Osteoblast (primary cell): Measurements from ENCODE around the gene TXLNB. TPM values are rescaled to one million over a fixed set of nuclear protein-coding genes. Genes with fewer than 3 reads are reported as not detected.

Experiments
- DNase-seq: peaks from one replicate; pipeline ENCODE4 v3.0.0; 2011; ENCODE audit warnings: low spot score, mixed read lengths; ENCODE audit not compliant: insufficient read length; ENCODE audit errors: missing footprints
- H2AFZ ChIP-seq: 2 replicates; pipeline ENCODE4 v1.6.0; 2011; ENCODE audit warnings: mild to moderate bottlenecking, low read length
- H3K27ac ChIP-seq: 2 replicates; pipeline ENCODE4 v1.5.1; 2011; ENCODE audit warnings: mild to moderate bottlenecking, low read depth, low read length, moderate library complexity
- H3K27me3 ChIP-seq: 2 replicates; pipeline ENCODE4 v1.6.0; 2012; ENCODE audit warnings: mild to moderate bottlenecking, control low read depth, inconsistent platforms, low read length, moderate library complexity; ENCODE audit not compliant: insufficient read depth
- H3K36me3 ChIP-seq: 2 replicates; pipeline ENCODE4 v1.5.1; 2011; ENCODE audit warnings: mild to moderate bottlenecking, low read length, control low read depth, moderate library complexity; ENCODE audit not compliant: insufficient read depth
- H3K4me1 ChIP-seq: 2 replicates; pipeline ENCODE4 v1.5.1; 2011; ENCODE audit warnings: mild to moderate bottlenecking, low read length, control low read depth, moderate library complexity; ENCODE audit not compliant: insufficient read depth
- H3K4me2 ChIP-seq: 2 replicates; pipeline ENCODE4 v1.6.0; 2011; ENCODE audit warnings: mild to moderate bottlenecking, low read length; ENCODE audit not compliant: insufficient read depth
- H3K4me3 ChIP-seq: fragments of 200-600 bp; sonication (generic); 3 replicates; pipeline ENCODE4 v1.5.1; 2012; ENCODE audit warnings: mild to moderate bottlenecking, low read length, inconsistent platforms; ENCODE audit not compliant: insufficient read depth
- H3K79me2 ChIP-seq: 2 replicates; pipeline ENCODE4 v1.6.0; 2012; ENCODE audit warnings: mild to moderate bottlenecking, low read length, control low read depth, inconsistent platforms; ENCODE audit not compliant: insufficient read depth
- H3K9me3 ChIP-seq: 2 replicates; pipeline ENCODE4 v1.5.1; 2011; ENCODE audit warnings: low read depth, low read length, control low read depth
- H4K20me1 ChIP-seq: 2 replicates; pipeline ENCODE4 v1.6.0; 2012; ENCODE audit warnings: mild to moderate bottlenecking, low read length, control low read depth; ENCODE audit not compliant: insufficient read depth
- total RNA-seq: library from RNA; depleted of rRNA; stranded (reverse); fragments of >200 nt; gene quantifications from 2 replicates; pipeline ENCODE4 v1.2.3, GENCODE V29; 2012
- TF ChIP-seq, protein P1 (sequence below): IDR thresholded peaks from 2 replicates; pipeline ENCODE4 v1.5.1; 2011; ENCODE audit warnings: mild to moderate bottlenecking, low read depth, low read length, moderate library complexity; ENCODE audit errors: extremely low read depth

TXLNB gene
- total RNA-seq, 1 donor, result 1.8 TPM

DNA sequence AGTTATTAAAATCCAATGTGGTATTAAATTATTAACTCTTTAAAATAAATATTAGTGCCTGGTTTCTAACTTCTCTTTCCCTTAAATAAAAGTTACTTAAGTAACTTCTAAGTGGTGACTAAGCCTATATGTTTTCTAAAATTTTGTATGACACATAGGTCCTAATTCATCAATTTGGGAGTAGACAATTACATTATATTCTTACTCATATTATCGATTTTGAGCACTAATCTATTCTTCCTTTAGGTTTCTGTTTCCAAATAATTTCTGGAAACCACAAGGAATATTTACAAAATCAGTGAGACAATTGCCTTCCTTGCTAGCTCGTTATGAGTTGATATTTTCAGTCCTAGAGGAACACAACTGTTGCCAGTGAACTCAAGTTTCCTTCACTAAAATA, 28.3 kb upstream of the TXLNB start:
- Histone ChIP-seq H3K79me2 (no peaks in the 10 kb centered on the region), H3K27ac (no peak overlapping the region), H2AFZ (no peak overlapping the region), H3K9me3 (no peaks in the 10 kb centered on the region), H3K4me3 (no peak overlapping the region), H3K4me1 (no peaks in the 10 kb centered on the region), H3K4me2 (no peak overlapping the region), H3K27me3 (no peaks in the 10 kb centered on the region), H4K20me1 (no peaks in the 10 kb centered on the region), H3K36me3 (no peaks in the 10 kb centered on the region)
- no peak for DNase-seq
- TF ChIP-seq, protein P1, sequence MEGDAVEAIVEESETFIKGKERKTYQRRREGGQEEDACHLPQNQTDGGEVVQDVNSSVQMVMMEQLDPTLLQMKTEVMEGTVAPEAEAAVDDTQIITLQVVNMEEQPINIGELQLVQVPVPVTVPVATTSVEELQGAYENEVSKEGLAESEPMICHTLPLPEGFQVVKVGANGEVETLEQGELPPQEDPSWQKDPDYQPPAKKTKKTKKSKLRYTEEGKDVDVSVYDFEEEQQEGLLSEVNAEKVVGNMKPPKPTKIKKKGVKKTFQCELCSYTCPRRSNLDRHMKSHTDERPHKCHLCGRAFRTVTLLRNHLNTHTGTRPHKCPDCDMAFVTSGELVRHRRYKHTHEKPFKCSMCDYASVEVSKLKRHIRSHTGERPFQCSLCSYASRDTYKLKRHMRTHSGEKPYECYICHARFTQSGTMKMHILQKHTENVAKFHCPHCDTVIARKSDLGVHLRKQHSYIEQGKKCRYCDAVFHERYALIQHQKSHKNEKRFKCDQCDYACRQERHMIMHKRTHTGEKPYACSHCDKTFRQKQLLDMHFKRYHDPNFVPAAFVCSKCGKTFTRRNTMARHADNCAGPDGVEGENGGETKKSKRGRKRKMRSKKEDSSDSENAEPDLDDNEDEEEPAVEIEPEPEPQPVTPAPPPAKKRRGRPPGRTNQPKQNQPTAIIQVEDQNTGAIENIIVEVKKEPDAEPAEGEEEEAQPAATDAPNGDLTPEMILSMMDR, result no peak

GRCh38 chr6:139316622-139317317, 25.0 kb upstream of the TXLNB start:
- H3K4me3 ChIP-seq, result no peak overlapping the region
- H3K4me1 ChIP-seq, result no peaks in the 10 kb centered on the region
- TF ChIP-seq, protein P1, result no peak
- no peaks in the 10 kb centered on the region for H3K79me2 ChIP-seq
- no peaks in the 10 kb centered on the region for H3K9me3 ChIP-seq
- H3K36me3 ChIP-seq, result no peaks in the 10 kb centered on the region
- H3K27ac ChIP-seq, result no peak overlapping the region
- no peak overlapping the region for H2AFZ ChIP-seq
- no peak for DNase-seq
- no peaks in the 10 kb centered on the region for H4K20me1 ChIP-seq
- no peaks in the 10 kb centered on the region for H3K27me3 ChIP-seq
- no peak overlapping the region for H3K4me2 ChIP-seq

- Histone ChIP-seq H3K9me3 (no peaks in the 10 kb centered on the region), H3K36me3 (no peaks in the 10 kb centered on the region), H3K4me1 (peaks cover 5% of the 10 kb centered on the region), H3K27ac (no peak overlapping the region), H3K4me3 (no peak overlapping the region), H2AFZ (peak overlapping the region; percentile 68), H3K27me3 (no peaks in the 10 kb centered on the region), H3K79me2 (no peaks in the 10 kb centered on the region), H4K20me1 (no peaks in the 10 kb centered on the region), H3K4me2 (no peak overlapping the region)
- DNase-seq, result peak; percentile 50
- TF ChIP-seq, protein P1, result no peak
Observed at GRCh38 chr6:139313784-139314545, 22.2 kb upstream of the TXLNB start.

- Histone ChIP-seq H3K4me2 (no peak overlapping the region), H4K20me1 (no peaks in the 10 kb centered on the region), H3K4me1 (peaks cover 13% of the 10 kb centered on the region), H2AFZ (no peak overlapping the region), H3K79me2 (no peaks in the 10 kb centered on the region), H3K4me3 (no peak overlapping the region), H3K27me3 (no peaks in the 10 kb centered on the region), H3K9me3 (no peaks in the 10 kb centered on the region), H3K36me3 (no peaks in the 10 kb centered on the region), H3K27ac (no peak overlapping the region)
- TF ChIP-seq, protein P1, result no peak
- no peak for DNase-seq
Observed at GRCh38 chr6:139313229-139313628, 21.4 kb upstream of the TXLNB start.
